Nephron progenitor cell (in vitro differentiated cells): ENCODE results near the gene ZDHHC1.
A peak's percentile ranks its signal among the peaks of the same experiment; 100 is the strongest.

Source experiments
- DNase-seq: peaks from one replicate; pipeline ENCODE4 v3.0.0; 2021
- H3K27ac Mint-ChIP-seq: 2 replicates; pipeline ENCODE4 v1.8.0; 2021; ENCODE audit warnings: mild to moderate bottlenecking, moderate library complexity, mixed read lengths
- H3K27me3 Mint-ChIP-seq: 2 replicates; pipeline ENCODE4 v1.8.0; 2021; ENCODE audit warnings: mild to moderate bottlenecking, low read depth, mixed read lengths; ENCODE audit not compliant: poor library complexity
- H3K36me3 Mint-ChIP-seq: 2 replicates; pipeline ENCODE4 v1.8.0; 2021; ENCODE audit warnings: low read depth, mixed read lengths
- H3K4me1 Mint-ChIP-seq: 2 replicates; pipeline ENCODE4 v1.8.0; 2021; ENCODE audit warnings: mixed read lengths
- H3K4me3 Mint-ChIP-seq: 2 replicates; pipeline ENCODE4 v1.8.0; 2021; ENCODE audit warnings: mild to moderate bottlenecking, moderate library complexity, mixed read lengths
- H3K9me3 Mint-ChIP-seq: 2 replicates; pipeline ENCODE4 v1.8.0; 2021; ENCODE audit warnings: mild to moderate bottlenecking, moderate library complexity, mixed read lengths
- TF ChIP-seq, protein P1 (sequence below): fragments of 200-600 bp; sonication (generic); IDR thresholded peaks from 2 replicates; pipeline ENCODE4 v1.5.0; 2021; ENCODE audit warnings: antibody characterized with exemption

The ZDHHC1 gene

DNA sequence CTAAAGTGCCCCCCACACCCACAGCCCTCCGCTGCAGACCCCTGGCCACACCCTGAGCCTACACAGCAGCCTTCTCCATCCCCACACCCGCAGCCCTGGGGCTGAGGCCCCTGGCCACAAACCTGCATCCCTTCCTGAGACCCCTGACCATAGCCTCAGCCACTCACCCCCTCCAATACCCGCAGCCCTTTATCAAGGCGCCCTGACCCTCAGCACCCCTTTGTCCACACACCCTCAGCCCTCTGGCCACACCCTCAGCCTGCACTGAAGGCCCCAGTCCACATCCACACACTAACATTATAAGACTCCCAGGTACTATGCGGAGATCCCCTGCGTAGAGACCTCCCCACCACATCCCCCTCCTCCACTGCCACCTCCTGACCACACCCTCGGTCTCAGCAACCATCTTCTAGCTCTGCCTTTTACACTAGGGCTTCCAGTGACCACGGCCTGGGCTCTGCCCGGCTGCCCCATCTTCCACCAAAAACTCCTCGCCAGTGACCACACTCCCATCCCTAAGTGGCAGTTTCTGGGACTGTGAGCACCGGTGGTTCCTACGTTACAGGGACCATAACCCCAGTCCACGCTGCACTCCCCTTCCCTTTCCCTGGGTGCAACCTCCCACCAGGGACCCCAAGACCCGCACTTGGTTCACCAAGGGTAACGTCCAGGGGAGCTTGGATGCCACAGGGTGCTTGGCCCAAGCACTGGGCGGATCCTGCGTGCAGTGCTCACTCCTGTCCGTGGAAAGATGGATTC, 23.8 kb downstream of the ZDHHC1 start:
- DNase-seq = no peak
- Mint-ChIP-seq H3K36me3 (no peaks in the 10 kb centered on the region), H3K4me3 (peak overlapping the region; percentile 68), H3K9me3 (no peaks in the 10 kb centered on the region), H3K27ac (no peak overlapping the region), H3K4me1 (peaks cover 74% of the 10 kb centered on the region), H3K27me3 (peaks cover 36% of the 10 kb centered on the region)
- TF ChIP-seq, protein P1, sequence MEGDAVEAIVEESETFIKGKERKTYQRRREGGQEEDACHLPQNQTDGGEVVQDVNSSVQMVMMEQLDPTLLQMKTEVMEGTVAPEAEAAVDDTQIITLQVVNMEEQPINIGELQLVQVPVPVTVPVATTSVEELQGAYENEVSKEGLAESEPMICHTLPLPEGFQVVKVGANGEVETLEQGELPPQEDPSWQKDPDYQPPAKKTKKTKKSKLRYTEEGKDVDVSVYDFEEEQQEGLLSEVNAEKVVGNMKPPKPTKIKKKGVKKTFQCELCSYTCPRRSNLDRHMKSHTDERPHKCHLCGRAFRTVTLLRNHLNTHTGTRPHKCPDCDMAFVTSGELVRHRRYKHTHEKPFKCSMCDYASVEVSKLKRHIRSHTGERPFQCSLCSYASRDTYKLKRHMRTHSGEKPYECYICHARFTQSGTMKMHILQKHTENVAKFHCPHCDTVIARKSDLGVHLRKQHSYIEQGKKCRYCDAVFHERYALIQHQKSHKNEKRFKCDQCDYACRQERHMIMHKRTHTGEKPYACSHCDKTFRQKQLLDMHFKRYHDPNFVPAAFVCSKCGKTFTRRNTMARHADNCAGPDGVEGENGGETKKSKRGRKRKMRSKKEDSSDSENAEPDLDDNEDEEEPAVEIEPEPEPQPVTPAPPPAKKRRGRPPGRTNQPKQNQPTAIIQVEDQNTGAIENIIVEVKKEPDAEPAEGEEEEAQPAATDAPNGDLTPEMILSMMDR = no peak

DNA sequence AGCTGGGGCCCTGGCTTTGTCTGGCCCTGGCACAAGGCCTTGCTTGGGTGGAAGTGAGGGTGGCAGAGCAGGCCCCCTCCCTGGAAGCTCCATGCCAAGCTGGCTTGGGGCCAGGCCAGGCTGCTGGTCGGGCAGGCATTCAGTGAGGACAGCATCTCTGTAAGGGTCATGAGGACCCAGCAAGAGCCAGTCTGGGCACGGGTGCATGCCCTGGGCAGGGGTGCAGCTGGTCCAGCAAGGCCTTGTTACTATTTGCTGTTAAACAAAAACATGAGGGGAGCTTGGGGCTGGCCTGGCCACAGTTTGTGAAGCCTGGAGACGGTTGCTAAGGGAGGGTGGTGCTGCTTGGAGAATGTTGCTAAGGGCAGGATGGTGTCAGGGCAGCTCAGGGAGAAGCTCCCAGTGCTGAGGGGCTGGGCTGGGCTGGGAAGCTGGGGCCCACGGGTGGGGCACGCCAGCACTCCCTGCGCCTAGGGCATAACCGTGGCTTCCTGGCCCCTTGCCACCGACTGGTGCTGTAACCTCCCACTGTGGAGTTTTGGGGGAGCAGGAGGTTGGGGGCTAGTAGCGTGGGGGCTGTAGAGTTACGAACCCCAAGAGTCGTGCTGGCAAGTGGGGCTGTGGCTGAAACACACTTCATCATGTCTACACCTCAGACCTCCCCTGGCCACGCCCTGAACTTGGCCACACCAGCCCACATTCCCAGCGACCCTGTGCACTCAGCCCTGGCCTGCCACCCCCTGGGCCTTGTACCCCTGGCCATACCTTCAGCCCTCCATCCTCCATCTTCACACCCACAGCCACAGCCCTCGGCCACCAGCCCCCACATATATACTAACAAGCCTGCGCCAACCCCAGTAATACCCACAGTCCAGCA, 24.6 kb downstream of the ZDHHC1 start:
- Mint-ChIP-seq H3K27ac (no peak overlapping the region), H3K27me3 (peaks cover 36% of the 10 kb centered on the region), H3K36me3 (no peaks in the 10 kb centered on the region), H3K4me1 (peaks cover 67% of the 10 kb centered on the region), H3K4me3 (peak overlapping the region; percentile 68), H3K9me3 (no peaks in the 10 kb centered on the region)
- no peak for DNase-seq
- TF ChIP-seq, protein P1 = no peak

DNA sequence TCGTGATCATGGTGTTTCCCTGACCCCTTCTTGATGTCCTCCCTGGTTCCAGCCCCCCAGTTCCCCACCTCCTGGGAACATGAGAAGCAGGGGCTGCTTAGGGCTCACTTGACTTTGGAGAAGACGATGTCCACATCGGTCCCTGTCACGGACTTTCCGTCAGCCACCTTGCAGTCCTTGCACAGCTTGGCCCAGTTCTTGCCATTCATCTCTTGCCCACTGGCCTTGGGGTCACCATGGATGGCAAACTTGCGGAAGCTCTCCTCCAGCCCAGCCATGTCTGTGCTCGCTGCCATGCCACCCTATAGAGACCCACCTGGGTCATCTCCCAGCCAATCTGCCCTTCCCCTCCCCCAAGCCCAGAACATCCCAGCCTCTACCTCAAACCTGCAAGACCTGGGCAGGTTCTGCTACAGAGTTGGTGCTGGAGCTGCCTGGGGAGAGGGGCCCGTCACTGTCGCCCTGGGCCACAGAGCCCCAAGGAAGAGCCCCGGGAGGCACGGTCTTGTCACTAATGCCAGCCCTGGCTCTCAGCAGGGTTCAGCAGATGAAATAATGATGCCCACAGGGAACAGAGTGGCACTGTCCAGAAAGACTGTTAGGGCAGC, 25.4 kb downstream of the ZDHHC1 start:
- peaks cover 60% of the 10 kb centered on the region for H3K4me1 Mint-ChIP-seq
- H3K36me3 Mint-ChIP-seq = no peaks in the 10 kb centered on the region
- no peak overlapping the region for H3K4me3 Mint-ChIP-seq
- TF ChIP-seq, protein P1 = no peak
- no peak for DNase-seq
- no peak overlapping the region for H3K27ac Mint-ChIP-seq
- no peaks in the 10 kb centered on the region for H3K9me3 Mint-ChIP-seq
- peaks cover 35% of the 10 kb centered on the region for H3K27me3 Mint-ChIP-seq

DNA sequence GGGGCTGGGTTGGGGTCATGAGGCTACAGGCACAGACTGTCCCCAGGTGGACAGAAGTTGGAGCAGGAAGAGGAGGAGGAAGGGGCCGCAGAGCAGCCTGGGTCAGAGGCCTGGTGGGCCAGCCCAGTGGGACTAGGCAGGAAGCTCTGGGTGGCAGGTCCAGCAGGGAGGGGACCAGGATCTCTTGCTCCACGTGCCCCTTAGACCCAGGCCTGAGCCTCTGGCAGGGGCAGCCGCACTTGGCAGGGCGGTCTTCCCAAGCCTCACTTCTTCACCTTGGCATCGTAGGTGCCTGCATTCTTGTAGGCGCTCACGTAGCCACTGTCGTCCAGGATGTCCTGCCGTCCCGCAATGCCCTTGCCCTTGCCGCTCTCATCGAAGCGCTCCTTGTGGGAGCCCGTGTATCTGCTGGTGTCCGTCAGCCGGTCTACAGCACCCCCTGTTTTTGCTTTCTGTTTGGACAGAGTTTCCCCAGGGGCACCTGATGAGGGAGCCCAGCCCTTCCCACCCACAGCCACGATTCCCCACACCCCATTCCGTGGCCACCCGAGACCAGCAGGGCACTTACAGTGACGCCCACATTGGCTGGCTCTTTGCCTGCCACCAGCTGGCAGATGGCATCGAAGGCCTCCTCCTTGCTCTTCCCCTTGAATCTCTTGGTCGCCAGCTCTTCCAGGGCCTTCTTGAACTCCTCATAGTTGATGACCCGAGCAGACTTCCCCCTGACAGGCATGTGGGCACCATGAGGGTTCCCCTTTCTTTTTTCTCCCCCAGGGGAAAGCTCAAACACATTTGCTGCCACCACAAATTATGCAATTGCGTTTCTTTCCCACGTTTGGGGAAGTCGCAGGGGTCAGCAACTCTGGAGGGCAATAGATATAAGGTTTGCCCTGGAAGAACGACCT, 26.1 kb downstream of the ZDHHC1 start:
- Mint-ChIP-seq H3K4me3 (no peak overlapping the region), H3K9me3 (no peaks in the 10 kb centered on the region), H3K27ac (peak overlapping the region; percentile 87), H3K36me3 (no peaks in the 10 kb centered on the region), H3K27me3 (peaks cover 34% of the 10 kb centered on the region), H3K4me1 (peaks cover 52% of the 10 kb centered on the region)
- no peak for DNase-seq
- TF ChIP-seq, protein P1 = no peak

DNA sequence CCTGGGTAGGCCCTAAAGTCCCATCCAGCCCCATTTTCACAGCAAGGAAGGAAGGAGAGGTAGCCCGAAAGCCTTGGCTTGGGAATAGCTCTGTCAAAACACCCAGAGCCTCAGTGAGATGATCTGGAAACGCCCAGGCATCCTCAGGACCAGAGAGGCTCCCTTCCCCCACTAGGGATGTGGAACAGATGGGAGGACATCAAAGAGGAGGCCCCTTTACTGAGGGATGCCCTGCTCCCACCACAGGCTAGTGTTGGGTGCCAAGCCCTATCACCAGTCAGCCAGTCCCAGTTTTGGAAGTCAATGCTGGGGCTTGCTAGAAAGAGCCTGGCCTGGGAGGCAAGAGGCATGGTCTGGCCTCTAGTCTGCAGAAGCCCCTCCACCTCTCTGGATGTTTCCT, 27.7 kb downstream of the ZDHHC1 start:
- Mint-ChIP-seq H3K36me3 (no peaks in the 10 kb centered on the region), H3K4me3 (no peak overlapping the region), H3K9me3 (no peaks in the 10 kb centered on the region), H3K27ac (no peak overlapping the region), H3K27me3 (peaks cover 21% of the 10 kb centered on the region), H3K4me1 (peaks cover 53% of the 10 kb centered on the region)
- TF ChIP-seq, protein P1 = no peak
- DNase-seq = no peak
